CD1c-positive myeloid dendritic cell (primary cell): ENCODE results near the gene DYNLT3.

Experiments used
- DNase-seq: peaks from one replicate; pipeline ENCODE4 v3.0.0-alpha.2; 2016; ENCODE audit errors: extremely low spot score

DYNLT3 gene

DNA sequence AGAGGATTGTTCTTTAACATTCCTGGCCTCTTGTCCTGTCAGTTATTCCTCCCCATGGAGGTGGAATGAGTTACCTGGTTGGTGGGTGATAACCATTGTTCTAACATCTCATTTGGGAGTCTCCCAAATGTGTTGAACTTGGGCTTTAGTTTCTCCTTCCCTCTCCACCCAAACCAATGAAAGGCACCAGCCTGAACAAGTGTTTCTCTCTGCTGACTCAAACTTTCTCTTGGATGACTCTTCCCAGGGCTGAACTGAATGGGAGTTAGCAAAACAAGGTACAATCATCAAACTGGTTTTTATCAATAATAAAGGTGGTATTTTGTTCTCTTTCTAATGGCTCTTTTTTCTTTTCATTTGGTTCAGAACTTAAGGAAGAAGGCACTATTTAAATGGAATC lies 2.7 kb downstream of the DYNLT3 start:
- no peak for DNase-seq

- no peak for DNase-seq
Measured at GRCh38 chrX:37840931-37841330, 6.4 kb downstream of the DYNLT3 start.

DNA sequence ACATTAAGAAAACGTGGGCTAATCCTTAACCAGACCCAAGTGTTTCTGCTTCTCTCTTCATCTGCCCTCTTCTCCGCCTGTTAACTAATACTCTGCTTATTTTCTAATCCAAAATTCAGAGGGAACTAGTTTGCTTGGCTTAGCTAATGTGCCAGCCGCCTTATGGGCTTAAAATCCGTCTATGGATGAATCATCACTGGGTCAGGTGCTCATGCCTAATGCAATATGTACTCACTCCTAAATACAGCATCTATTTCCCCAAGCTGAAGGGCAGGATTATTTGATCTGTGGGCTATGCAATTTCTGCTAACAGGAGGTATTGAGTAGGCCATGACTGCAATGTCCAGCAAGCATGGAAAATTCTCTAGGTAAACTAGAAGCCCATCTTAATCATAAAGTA lies 12.4 kb downstream of the DYNLT3 start:
- DNase-seq, result no peak

DNA sequence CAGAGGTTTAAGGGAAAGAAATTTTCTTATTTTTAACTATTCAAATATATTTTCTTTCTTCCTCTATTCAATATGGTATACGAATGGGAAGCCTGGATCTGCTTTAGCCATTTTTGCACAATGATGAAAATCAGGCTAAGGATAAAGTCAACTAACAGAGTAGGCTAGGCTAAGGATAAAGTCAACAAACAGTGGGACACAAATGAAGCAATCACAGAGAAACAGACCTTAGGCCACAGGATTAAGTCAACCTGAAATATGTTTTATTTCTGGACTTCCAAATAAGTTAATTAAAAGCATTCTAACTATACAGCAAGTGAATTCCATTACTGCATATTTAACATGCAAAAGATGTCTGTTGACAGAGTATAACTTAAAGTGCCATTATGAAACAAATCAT lies 17.0 kb downstream of the DYNLT3 start:
- no peak for DNase-seq

- no peak for DNase-seq
Measured at GRCh38 chrX:37829721-37830120, 17.6 kb downstream of the DYNLT3 start.

- peak; percentile 55 for DNase-seq
Measured at GRCh38 chrX:37825215-37825842, 22.0 kb downstream of the DYNLT3 start.

DNA sequence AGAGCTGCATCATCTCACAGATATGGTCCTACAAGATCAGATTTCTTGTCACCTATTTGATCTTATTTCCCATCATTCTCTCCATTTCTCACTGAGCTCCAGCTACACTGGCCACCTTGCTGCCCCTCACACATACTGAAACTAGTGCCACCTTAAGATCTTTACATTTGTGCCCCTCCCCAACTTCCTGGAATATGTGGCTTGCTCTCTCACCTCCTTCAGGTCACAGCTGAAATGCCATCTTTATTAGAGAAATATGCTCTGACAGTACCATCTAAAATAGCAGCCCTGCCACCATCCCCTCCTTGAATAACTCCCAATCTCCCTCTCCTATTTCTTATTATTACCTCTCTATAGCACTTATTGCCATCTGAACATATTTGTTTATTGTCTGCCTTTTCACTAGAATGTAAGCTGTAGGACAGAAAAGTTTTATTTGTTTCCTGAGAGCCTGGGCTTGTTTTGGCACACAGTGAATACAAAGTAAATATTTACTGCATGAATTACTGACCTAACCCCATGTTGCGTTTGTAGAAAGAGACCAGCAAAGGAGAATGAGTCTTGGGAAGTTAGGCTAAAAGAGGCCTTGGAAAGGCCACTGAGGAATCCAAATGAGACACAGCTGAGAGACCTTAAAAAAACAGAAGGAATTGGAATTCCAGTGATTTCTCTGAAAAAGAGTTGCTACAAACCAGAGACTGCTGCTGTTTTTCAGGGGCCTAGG lies 22.7 kb downstream of the DYNLT3 start:
- DNase-seq, result no peak

DNA sequence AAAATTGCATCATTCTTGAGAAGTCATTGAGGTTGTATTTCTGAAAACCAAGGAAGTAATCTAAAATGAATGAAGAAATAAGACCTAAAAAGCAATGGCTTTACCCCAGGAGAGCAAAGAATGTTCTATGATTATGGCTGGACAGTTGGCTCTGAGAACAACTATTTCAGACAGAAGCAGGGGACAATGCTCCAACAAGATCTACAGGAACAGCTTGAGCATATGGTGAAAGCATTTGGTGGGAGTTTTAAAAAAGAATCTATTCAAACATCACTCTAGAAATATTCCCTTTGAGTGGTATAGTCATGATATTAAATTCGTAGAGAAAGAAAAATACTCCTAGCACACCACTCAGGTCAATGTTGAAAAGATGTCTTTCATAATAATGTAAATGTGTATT lies 26.7 kb downstream of the DYNLT3 start:
- no peak for DNase-seq

DNA sequence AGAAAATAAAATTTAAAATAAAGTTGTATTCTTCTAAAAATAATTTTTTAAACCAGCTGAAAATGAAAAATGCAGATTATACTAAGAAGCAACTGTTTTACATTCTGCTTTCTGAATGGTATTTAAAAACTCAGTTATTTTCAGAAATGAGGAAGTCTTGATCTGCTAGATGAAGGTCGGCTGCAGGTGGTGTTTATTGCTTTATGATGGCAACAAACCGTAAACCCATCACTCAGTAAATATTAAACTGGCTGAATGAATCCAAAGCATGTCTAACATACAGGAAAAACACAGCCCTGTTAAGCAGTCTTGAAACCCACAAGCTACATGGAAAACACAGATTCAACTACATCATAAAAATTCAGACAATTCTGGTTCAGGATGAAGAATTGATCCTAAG lies 29.3 kb downstream of the DYNLT3 start:
- no peak for DNase-seq

DNA sequence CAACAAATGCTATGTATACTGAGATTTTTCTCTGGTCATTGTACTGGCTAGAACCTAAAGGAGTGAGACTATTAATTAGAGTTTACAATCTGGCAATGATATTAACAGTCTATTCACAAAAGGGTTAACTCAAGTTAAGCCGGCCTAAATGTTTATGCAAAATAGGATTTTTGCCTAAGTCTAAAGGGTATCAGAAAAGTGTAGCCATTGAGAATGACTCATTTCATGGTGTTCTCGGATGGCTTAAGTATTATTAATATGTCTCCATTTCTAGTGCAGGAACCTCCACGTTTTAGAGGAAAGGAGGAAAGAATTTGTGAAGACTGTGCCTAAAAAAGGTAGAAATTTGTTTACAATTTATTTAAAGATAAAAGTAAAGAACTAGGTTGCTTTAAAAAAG lies 29.8 kb downstream of the DYNLT3 start:
- DNase-seq, result no peak

GRCh38 chrX:37817176-37817575 lies 30.2 kb downstream of the DYNLT3 start:
- no peak for DNase-seq

GRCh38 chrX:37816766-37817165 lies 30.6 kb downstream of the DYNLT3 start:
- DNase-seq, result no peak

GRCh38 chrX:37815366-37815765 lies 32.0 kb downstream of the DYNLT3 start:
- DNase-seq, result peak; percentile 31

DNA sequence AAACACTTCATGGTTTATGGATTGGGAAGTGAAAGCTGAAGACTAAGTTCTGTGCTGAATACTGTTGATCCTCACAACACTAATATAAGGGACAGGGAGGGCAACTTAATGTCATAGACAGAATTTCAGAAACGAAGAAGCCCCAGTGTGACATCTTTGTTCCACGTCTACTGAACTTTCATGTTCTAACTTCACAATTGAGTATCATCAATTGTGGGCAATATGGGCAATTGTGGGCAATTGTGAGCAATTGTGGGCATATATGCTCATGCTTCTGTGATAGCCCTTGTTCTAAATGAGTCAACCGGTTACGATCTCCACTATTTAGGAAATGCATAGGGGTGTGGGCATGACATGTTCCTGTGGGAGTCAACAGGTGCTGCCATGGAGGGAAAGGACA lies 33.8 kb downstream of the DYNLT3 start:
- peak; percentile 34 for DNase-seq

DNA sequence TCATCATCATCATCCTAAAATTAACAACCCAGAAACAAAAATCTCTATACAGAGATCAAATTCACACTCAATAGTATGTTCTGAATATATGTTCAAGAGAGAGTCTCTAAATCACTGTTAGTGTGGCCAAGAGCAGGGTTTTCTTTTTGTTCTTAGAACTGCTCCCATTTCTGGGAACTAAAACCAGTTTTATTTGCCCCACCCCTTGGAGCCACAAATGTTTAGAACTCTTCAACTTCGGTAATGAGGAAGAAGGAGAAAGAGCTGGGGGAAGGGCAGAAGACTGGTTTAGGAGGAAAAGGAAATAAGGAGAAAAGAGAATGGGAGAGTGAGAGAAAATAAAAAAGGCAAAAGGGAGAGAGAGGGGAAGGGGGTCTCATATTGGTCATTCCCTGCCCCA lies 35.3 kb downstream of the DYNLT3 start:
- peak; percentile 43 for DNase-seq

- DNase-seq, result no peak
Measured at GRCh38 chrX:37809970-37810369, 37.4 kb downstream of the DYNLT3 start.

DNA sequence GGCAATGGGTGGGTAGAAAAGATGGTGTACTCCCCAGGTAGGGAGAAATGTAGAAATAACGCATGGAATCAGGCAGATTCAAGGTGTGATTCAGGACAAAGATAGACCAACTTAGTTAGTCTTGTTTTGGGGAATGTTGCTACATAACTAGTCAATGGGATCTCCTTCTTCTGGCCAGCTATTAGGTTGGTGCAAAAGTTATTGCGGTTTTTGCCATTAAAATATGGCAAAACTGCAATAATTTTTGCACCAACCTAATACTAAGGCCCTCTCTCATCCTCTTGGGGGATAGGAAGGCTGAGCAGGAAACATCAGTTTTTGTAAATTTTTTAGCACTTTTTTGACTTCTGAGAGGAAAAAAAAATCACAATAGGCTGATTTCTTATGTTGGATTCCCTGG lies 44.3 kb downstream of the DYNLT3 start:
- DNase-seq, result no peak

DNA sequence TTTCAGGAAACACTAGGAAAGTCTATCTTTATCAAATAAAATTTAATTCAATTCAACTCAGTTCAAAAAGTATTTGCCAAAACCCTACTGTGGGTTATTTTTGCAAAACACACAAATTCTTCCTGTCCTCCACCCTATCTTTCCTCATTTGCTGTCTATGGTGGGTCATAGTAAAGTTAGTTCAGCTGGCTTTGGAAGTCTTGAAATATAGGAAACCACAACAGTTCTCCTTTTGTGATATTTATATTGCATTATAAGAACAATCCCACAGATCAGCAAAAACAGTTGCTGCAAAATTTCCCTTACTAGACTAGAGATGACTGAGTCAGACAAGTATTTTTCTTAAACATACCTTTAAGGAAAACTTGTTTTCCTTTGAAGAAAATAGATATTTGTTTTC lies 45.3 kb downstream of the DYNLT3 start:
- peak; percentile 59 for DNase-seq

GRCh38 chrX:37800717-37801116 lies 46.7 kb downstream of the DYNLT3 start:
- DNase-seq, result peak; percentile 73

DNA sequence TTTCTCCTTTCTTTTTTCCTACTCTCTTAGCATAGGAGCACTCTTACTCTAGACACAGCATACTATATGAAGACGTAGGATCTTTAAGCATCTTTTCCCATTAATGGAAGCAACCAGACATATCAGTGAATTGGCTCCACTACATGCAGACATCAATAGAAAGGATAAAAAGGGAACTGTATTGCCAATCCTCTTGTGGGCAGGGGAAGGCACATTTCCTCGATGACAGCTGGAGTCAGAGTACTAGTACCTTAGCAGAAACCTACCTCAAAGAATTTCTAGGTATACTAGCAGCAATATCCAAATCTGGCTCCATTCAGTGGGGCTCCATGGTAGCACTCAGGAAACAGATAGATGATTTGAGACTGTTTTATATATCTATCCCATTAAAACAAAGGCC lies 47.4 kb downstream of the DYNLT3 start:
- no peak for DNase-seq

GRCh38 chrX:37796805-37797204 lies 50.6 kb downstream of the DYNLT3 start:
- DNase-seq, result peak; percentile 80

- DNase-seq, result no peak
Measured at GRCh38 chrX:37796310-37796709, 51.1 kb downstream of the DYNLT3 start.
